GM23338 (cell line): ENCODE results near the gene PRPF6. TPM values are rescaled to one million over a fixed set of nuclear protein-coding genes. Genes with fewer than 3 reads are reported as not detected.

Experiments used
- ATAC-seq: fragments of 200-7000 bp; cut with Tn5 transposase; 3 replicates; pipeline ENCODE4 v1.9.1; 2020
- DNase-seq: peaks from one replicate; pipeline ENCODE4 v3.0.0-alpha.2; 2015; ENCODE audit warnings: low spot score
- H2AFZ ChIP-seq: fragments of 200-600 bp; sonication (generic); 2 replicates; pipeline ENCODE4 v1.8.0; 2016; ENCODE audit warnings: antibody characterized with exemption, mild to moderate bottlenecking, moderate library complexity
- H3F3A ChIP-seq: fragments of 200-600 bp; sonication (generic); replicated peaks from 2 replicates; pipeline ENCODE4 v1.8.0; 2017; ENCODE audit warnings: antibody characterized with exemption, mixed run types, low read depth
- H3K27ac ChIP-seq: fragments of 200-600 bp; sonication (generic); 2 replicates; pipeline ENCODE4 v1.6.1; 2016; ENCODE audit warnings: low read depth
- H3K27me3 ChIP-seq: fragments of 200-600 bp; sonication (generic); 2 replicates; pipeline ENCODE4 v1.8.0; 2016; ENCODE audit warnings: mild to moderate bottlenecking, mixed run types, moderate library complexity; ENCODE audit not compliant: insufficient read depth
- H3K36me3 ChIP-seq: fragments of 200-600 bp; sonication (generic); 2 replicates; pipeline ENCODE4 v1.8.0; 2016; ENCODE audit warnings: mild to moderate bottlenecking; ENCODE audit not compliant: insufficient read depth
- H3K4me1 ChIP-seq: fragments of 200-600 bp; sonication (generic); 2 replicates; pipeline ENCODE4 v1.8.0; 2016; ENCODE audit warnings: mild to moderate bottlenecking, moderate library complexity; ENCODE audit not compliant: insufficient read depth
- H3K4me2 ChIP-seq: fragments of 200-600 bp; sonication (generic); 2 replicates; pipeline ENCODE4 v1.7.1; 2017; ENCODE audit warnings: mixed run types
- H3K4me3 ChIP-seq: fragments of 200-600 bp; sonication (generic); 2 replicates; pipeline ENCODE4 v1.6.1; 2016; ENCODE audit warnings: mixed run types
- H3K79me2 ChIP-seq: fragments of 200-600 bp; sonication (generic); replicated peaks from 2 replicates; pipeline ENCODE4 v1.8.0; 2017; ENCODE audit warnings: mild to moderate bottlenecking; ENCODE audit not compliant: insufficient read depth
- H3K9me2 ChIP-seq: fragments of 200-600 bp; sonication (generic); 2 replicates; pipeline ENCODE4 v1.8.0; 2017; ENCODE audit not compliant: insufficient read depth
- H4K20me1 ChIP-seq: fragments of 200-600 bp; sonication (generic); replicated peaks from 2 replicates; pipeline ENCODE4 v1.8.0; 2017; ENCODE audit warnings: mild to moderate bottlenecking; ENCODE audit not compliant: insufficient read depth
- H3K27ac Mint-ChIP-seq: 2 replicates; pipeline ENCODE4 v1.8.0; 2020; ENCODE audit warnings: inconsistent platforms, mild to moderate bottlenecking, moderate library complexity, mixed read lengths
- H3K27me3 Mint-ChIP-seq: 3 replicates; pipeline ENCODE4 v1.8.0; 2022; ENCODE audit warnings: low read depth, mild to moderate bottlenecking, moderate library complexity, mixed read lengths, inconsistent platforms; ENCODE audit not compliant: insufficient read depth, poor library complexity
- H3K36me3 Mint-ChIP-seq: 3 replicates; pipeline ENCODE4 v1.8.0; 2021; ENCODE audit warnings: low read depth, mild to moderate bottlenecking, inconsistent platforms, moderate library complexity, mixed read lengths
- H3K4me1 Mint-ChIP-seq: 3 replicates; pipeline ENCODE4 v1.8.0; 2020; ENCODE audit warnings: mild to moderate bottlenecking, inconsistent platforms, mixed read lengths
- H3K4me3 Mint-ChIP-seq: 3 replicates; pipeline ENCODE4 v1.8.0; 2021; ENCODE audit warnings: moderate library complexity, mild to moderate bottlenecking, inconsistent platforms, mixed read lengths
- H3K9me3 Mint-ChIP-seq: 3 replicates; pipeline ENCODE4 v1.8.0; 2020; ENCODE audit warnings: moderate library complexity, mild to moderate bottlenecking, inconsistent platforms, mixed read lengths
- CREB1 ChIP-seq: fragments of 250-450 bp; sonication (Bioruptor Pico); IDR thresholded peaks from 2 replicates; pipeline ENCODE4 v1.5.0; 2020; ENCODE audit warnings: low read depth, mild to moderate bottlenecking, moderate library complexity
- EZH2 ChIP-seq: fragments of 200-600 bp; sonication (generic); IDR thresholded peaks from one replicate; pipeline ENCODE4 v1.8.0; 2017; ENCODE audit warnings: antibody characterized with exemption, mild to moderate bottlenecking, low read depth; ENCODE audit not compliant: unreplicated experiment
- EZH2phosphoT487 ChIP-seq: fragments of 200-600 bp; sonication (generic); IDR thresholded peaks from one replicate; pipeline ENCODE4 v1.8.1; 2018; ENCODE audit warnings: antibody characterized with exemption; ENCODE audit not compliant: unreplicated experiment
- JUNB ChIP-seq: IDR thresholded peaks from one replicate; pipeline ENCODE4 v1.6.1; 2016; ENCODE audit warnings: antibody characterized with exemption; ENCODE audit not compliant: unreplicated experiment
- NANOG ChIP-seq: IDR thresholded peaks from 2 replicates; pipeline ENCODE4 v1.6.1; 2016; ENCODE audit warnings: antibody characterized with exemption, borderline replicate concordance
- POLR2AphosphoS5 ChIP-seq: IDR thresholded peaks from 2 replicates; pipeline ENCODE4 v1.6.1; 2016; ENCODE audit warnings: antibody characterized with exemption, low read depth
- STAT1 ChIP-seq: IDR thresholded peaks from one replicate; pipeline ENCODE4 v1.6.1; 2016; ENCODE audit warnings: antibody characterized with exemption; ENCODE audit not compliant: unreplicated experiment
- ZNF114 ChIP-seq: fragments of 250-450 bp; sonication (Bioruptor Pico); IDR thresholded peaks from 2 replicates; pipeline ENCODE4 v1.5.0; 2020; ENCODE audit warnings: mild to moderate bottlenecking, moderate library complexity
- ZNF331 ChIP-seq: fragments of 250-450 bp; sonication (Bioruptor Pico); IDR thresholded peaks from 2 replicates; pipeline ENCODE4 v1.5.0; 2020; ENCODE audit warnings: low read depth, mild to moderate bottlenecking, moderate library complexity
- polyA plus RNA-seq: library from polyadenylated mRNA; unstranded; fragments of >200 nt; fragmentation: Nextera tagmentation; extraction: Ambion mirVana; gene quantifications from 2 replicates; pipeline ENCODE4 v1.2.1, GENCODE V29; 2016
- total RNA-seq: library from RNA; depleted of rRNA; stranded (reverse); fragments of >200 nt; shearing (Covaris generic); gene quantifications from 2 replicates; pipeline ENCODE4 v1.2.3, GENCODE V29; 2014
- TF ChIP-seq, protein P1 (sequence below): IDR thresholded peaks from 2 replicates; pipeline ENCODE4 v1.6.1; 2016; ENCODE audit warnings: antibody characterized with exemption
- TF ChIP-seq, protein P2 (sequence below): IDR thresholded peaks from one replicate; pipeline ENCODE4 v1.6.1; 2018; ENCODE audit warnings: antibody characterized with exemption; ENCODE audit not compliant: unreplicated experiment

Gene PRPF6
- total and polyA plus RNA-seq, 2 experiments from 2014 or later: 53.8 to 79.9 TPM

DNA sequence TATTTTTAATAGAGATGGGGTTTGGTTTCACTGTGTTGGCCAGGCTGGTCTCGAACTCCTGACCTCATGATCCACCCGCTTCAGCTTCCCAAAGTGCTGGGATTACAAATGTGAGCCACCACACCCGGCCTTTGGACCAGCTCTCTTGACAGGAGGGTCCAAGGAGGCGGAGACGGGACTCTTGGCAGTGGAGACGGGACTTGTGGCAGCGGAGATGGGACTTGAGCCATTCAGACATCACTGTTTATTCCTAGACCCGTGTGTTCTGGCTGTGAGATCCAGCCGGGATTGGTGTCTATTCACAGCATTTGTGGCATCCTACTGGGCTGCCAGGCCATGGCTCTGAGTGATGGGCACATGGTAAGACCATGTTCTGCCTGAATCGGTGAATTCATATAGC, 25.6 kb downstream of the PRPF6 start:
- Histone ChIP-seq H3K79me2 (peaks cover 15% of the 10 kb centered on the region), H3K4me1 (no peaks in the 10 kb centered on the region), H3F3A (0 out of 2 replicates have a peak, but pooled peaks cover 8% of the 10 kb centered on the region), H3K9me2 (no peaks in the 10 kb centered on the region), H3K4me3 (no peak overlapping the region), H3K27ac (no peak overlapping the region), H2AFZ (no peak overlapping the region), H3K27me3 (no peaks in the 10 kb centered on the region), H4K20me1 (peaks cover 7% of the 10 kb centered on the region), H3K36me3 (peaks cover 34% of the 10 kb centered on the region; the same call in 1 of the 2 replicates), H3K4me2 (no peak overlapping the region)
- DNase-seq: no peak
- Mint-ChIP-seq H3K27ac (no peak overlapping the region), H3K9me3 (no peaks in the 10 kb centered on the region), H3K4me1 (no peaks in the 10 kb centered on the region), H3K27me3 (no peaks in the 10 kb centered on the region), H3K4me3 (no peak overlapping the region), H3K36me3 (peaks cover 76% of the 10 kb centered on the region)
- no peak for TF ChIP-seq EZH2
- TF ChIP-seq POLR2AphosphoS5: no peak
- no peak for TF ChIP-seq ZNF114 (CRISPR knock-in tag)
- TF ChIP-seq JUNB: no peak
- TF ChIP-seq STAT1: no peak
- no peak for TF ChIP-seq CREB1 (CRISPR knock-in tag)
- TF ChIP-seq ZNF331 (CRISPR knock-in tag): no peak
- TF ChIP-seq NANOG: no peak
- TF ChIP-seq, protein P1, sequence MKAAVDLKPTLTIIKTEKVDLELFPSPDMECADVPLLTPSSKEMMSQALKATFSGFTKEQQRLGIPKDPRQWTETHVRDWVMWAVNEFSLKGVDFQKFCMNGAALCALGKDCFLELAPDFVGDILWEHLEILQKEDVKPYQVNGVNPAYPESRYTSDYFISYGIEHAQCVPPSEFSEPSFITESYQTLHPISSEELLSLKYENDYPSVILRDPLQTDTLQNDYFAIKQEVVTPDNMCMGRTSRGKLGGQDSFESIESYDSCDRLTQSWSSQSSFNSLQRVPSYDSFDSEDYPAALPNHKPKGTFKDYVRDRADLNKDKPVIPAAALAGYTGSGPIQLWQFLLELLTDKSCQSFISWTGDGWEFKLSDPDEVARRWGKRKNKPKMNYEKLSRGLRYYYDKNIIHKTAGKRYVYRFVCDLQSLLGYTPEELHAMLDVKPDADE: no peak
- ATAC-seq: no peak

DNA sequence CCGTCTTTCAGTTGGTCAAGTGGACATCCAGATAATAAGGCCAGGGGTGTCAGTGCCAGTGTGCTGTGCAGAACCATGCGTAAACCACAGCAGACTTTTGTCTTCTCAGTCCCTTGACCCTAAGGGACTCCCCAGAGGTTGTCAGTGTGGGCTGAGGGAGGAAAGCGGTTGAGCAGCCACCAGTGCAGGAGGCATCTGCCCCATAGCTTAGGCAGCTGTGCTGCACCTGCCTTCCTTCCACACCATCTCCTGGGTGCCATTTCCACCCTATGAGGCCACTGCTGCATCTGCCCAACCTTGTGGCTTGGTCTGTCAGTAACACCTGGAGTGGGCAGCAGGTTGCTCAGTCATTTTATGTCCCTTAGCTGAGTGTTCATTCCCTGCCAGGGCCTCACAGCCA, 26.0 kb downstream of the PRPF6 start:
- no peak overlapping the region for H3K27ac ChIP-seq
- no peaks in the 10 kb centered on the region for H3K4me1 ChIP-seq
- no peak overlapping the region for H3K4me3 ChIP-seq
- peaks cover 34% of the 10 kb centered on the region; the same call in 1 of the 2 replicates for H3K36me3 ChIP-seq
- Mint-ChIP-seq H3K4me1 (no peaks in the 10 kb centered on the region), H3K27ac (no peak overlapping the region), H3K36me3 (peaks cover 73% of the 10 kb centered on the region), H3K27me3 (no peaks in the 10 kb centered on the region), H3K4me3 (no peak overlapping the region), H3K9me3 (no peaks in the 10 kb centered on the region)
- DNase-seq: no peak
- TF ChIP-seq STAT1: no peak
- TF ChIP-seq, protein P1: no peak
- TF ChIP-seq EZH2phosphoT487: no peak
- no peak for TF ChIP-seq POLR2AphosphoS5
- TF ChIP-seq ZNF114 (CRISPR knock-in tag): no peak
- TF ChIP-seq, protein P2, sequence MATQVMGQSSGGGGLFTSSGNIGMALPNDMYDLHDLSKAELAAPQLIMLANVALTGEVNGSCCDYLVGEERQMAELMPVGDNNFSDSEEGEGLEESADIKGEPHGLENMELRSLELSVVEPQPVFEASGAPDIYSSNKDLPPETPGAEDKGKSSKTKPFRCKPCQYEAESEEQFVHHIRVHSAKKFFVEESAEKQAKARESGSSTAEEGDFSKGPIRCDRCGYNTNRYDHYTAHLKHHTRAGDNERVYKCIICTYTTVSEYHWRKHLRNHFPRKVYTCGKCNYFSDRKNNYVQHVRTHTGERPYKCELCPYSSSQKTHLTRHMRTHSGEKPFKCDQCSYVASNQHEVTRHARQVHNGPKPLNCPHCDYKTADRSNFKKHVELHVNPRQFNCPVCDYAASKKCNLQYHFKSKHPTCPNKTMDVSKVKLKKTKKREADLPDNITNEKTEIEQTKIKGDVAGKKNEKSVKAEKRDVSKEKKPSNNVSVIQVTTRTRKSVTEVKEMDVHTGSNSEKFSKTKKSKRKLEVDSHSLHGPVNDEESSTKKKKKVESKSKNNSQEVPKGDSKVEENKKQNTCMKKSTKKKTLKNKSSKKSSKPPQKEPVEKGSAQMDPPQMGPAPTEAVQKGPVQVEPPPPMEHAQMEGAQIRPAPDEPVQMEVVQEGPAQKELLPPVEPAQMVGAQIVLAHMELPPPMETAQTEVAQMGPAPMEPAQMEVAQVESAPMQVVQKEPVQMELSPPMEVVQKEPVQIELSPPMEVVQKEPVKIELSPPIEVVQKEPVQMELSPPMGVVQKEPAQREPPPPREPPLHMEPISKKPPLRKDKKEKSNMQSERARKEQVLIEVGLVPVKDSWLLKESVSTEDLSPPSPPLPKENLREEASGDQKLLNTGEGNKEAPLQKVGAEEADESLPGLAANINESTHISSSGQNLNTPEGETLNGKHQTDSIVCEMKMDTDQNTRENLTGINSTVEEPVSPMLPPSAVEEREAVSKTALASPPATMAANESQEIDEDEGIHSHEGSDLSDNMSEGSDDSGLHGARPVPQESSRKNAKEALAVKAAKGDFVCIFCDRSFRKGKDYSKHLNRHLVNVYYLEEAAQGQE: no peak
- no peak for TF ChIP-seq EZH2
- no peaks in the 10 kb centered on the region for H3K9me2 ChIP-seq
- H3K79me2 ChIP-seq: peaks cover 15% of the 10 kb centered on the region
- 0 out of 2 replicates have a peak, but pooled peaks cover 8% of the 10 kb centered on the region for H3F3A ChIP-seq
- no peak for ATAC-seq
- H3K4me2 ChIP-seq: no peak overlapping the region
- H4K20me1 ChIP-seq: peaks cover 7% of the 10 kb centered on the region
- H2AFZ ChIP-seq: no peak overlapping the region
- H3K27me3 ChIP-seq: no peaks in the 10 kb centered on the region
